Lung (tissue), 12 donors: ENCODE data around the gene ZBTB8A. TPM values are rescaled to one million over a fixed set of nuclear protein-coding genes. Genes with fewer than 3 reads are reported as not detected.

Experiments
- ATAC-seq: fragments of 200-7000 bp; cut with Tn5 transposase; one replicate; pipeline ENCODE4 v1.9.1; 2020; ENCODE audit warnings: moderate number of reproducible peaks; ENCODE audit not compliant: insufficient read depth, low FRiP score
- DNase-seq, 3 donors: peaks; one replicate each; pipeline ENCODE4 v3.0.0-alpha.2; 2013 to 2017
- H3K27ac ChIP-seq, 2 donors: one replicate each; pipeline ENCODE4 v1.5.1; 2013; ENCODE audit warnings: mild to moderate bottlenecking in 2 of 2, moderate library complexity in 2 of 2, control low read depth in 1 of 2, inconsistent platforms in 1 of 2, low read depth in 1 of 2, low read length in 1 of 2
- H3K27me3 ChIP-seq, 3 donors: one replicate each; pipeline ENCODE4 v1.5.1; 2013; ENCODE audit warnings: low read length in 2 of 3; ENCODE audit not compliant: control insufficient read depth in 3 of 3, insufficient read depth in 3 of 3
- H3K36me3 ChIP-seq, 4 donors: one replicate each; pipeline ENCODE4 v1.5.1; 2013; ENCODE audit warnings: low read length in 4 of 4, mild to moderate bottlenecking in 1 of 4, moderate library complexity in 1 of 4; ENCODE audit not compliant: control insufficient read depth in 4 of 4, insufficient read depth in 4 of 4
- H3K4me1 ChIP-seq, 5 donors: one replicate each; pipeline ENCODE4 v1.5.1; 2013; ENCODE audit warnings: low read length in 5 of 5, mild to moderate bottlenecking in 2 of 5, moderate library complexity in 1 of 5; ENCODE audit not compliant: control insufficient read depth in 5 of 5, insufficient read depth in 5 of 5
- H3K4me3 ChIP-seq: one replicate; pipeline ENCODE4 v1.5.1; 2013; ENCODE audit warnings: mild to moderate bottlenecking, control low read depth, moderate library complexity
- H3K9ac ChIP-seq, 2 donors: one replicate each; pipeline ENCODE4 v1.5.1; 2013; ENCODE audit warnings: low read length in 2 of 2, control low read depth in 1 of 2; ENCODE audit not compliant: insufficient read depth in 1 of 2
- H3K9me3 ChIP-seq, 4 donors: one replicate each; pipeline ENCODE4 v1.5.1; 2013; ENCODE audit warnings: low read length in 3 of 4, mild to moderate bottlenecking in 1 of 4, moderate library complexity in 1 of 4; ENCODE audit not compliant: control insufficient read depth in 4 of 4, insufficient read depth in 3 of 4
- CTCF ChIP-seq: IDR thresholded peaks from 2 replicates; pipeline ENCODE4 v1.5.1; 2012; ENCODE audit warnings: mild to moderate bottlenecking; ENCODE audit errors: control extremely low read depth, extremely low read depth
- WGBS, 2 donors: extraction: QIAGEN DNeasy Blood & Tissue Kit; methylation state at CpG; one replicate each; pipeline ENCODE4 v1.1.7; 2013; 5-methylcytosine and 5-hydroxymethylcytosine counted together
- polyA plus RNA-seq, 2 donors: library from polyadenylated mRNA; stranded (reverse); fragments of 200-250 nt; gene quantifications; one replicate each; pipeline ENCODE4 v1.2.1, GENCODE V29; 2013
- total RNA-seq, 2 donors: library from RNA; depleted of rRNA in 1 of 2; stranded (reverse); fragments of >200 nt in 1 of 2; gene quantifications; one replicate each; pipeline ENCODE4 v1.2.1, GENCODE V29; 2014 to 2021
- donor health status: control.
- donor health status: control.
- donor health status: Bipolar disorder and iron deficiency.
- donor health status: healthy.
- donor health status: DM: yes; HTN: yes; CAD: no.

The ZBTB8A gene
- total and polyA plus RNA-seq, 4 donors: 2.7 to 13.9 (median 5.6) TPM

- no peak for TF ChIP-seq CTCF
- WGBS, 2 donors: 66 to 71% methylated on average over 3 of the region's 3 CpGs
- Histone ChIP-seq H3K4me3 (no peak overlapping the region), H3K4me1 (peaks cover 0 to 11% (median 9%) of the 10 kb centered on the region in 5 donors), H3K36me3 (no peaks in the 10 kb centered on the region), H3K9ac (no peak overlapping the region), H3K9me3 (no peaks in the 10 kb centered on the region), H3K27ac (no peak overlapping the region), H3K27me3 (no peaks in the 10 kb centered on the region)
- ATAC-seq: no peak
- no peak for DNase-seq
Measured at GRCh38 chr1:32536764-32537163, 2.5 kb upstream of the ZBTB8A start.

- TF ChIP-seq CTCF: no peak
Measured at GRCh38 chr1:32539584-32540571, 651 bp downstream of the ZBTB8A start.

DNA sequence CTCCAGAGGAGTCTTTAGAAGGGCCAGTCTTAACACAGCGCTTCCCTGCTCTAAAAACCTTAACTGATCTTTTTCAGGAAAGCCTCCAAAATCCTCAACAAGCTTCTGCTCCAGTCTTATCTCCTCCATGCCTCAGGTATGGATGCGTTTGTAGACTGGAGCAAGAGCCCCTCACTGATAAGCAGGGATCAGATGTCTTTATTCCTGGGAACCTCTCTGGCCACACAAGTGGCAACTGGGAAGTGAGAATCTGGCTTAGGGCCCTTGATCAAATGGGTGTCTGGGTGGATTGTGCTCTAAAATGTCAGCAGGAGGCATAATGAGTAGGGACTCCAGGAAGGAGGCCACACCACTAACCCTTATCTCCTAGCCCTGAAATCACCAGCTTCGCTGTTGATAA is 1.4 kb downstream of the ZBTB8A start:
- Histone ChIP-seq H3K27ac (no peak overlapping the region), H3K9me3 (no peaks in the 10 kb centered on the region), H3K9ac (no peak overlapping the region), H3K4me3 (no peak overlapping the region), H3K27me3 (no peaks in the 10 kb centered on the region), H3K4me1 (peaks cover 0 to 11% (median 9%) of the 10 kb centered on the region in 5 donors), H3K36me3 (no peaks in the 10 kb centered on the region)
- ATAC-seq (no peak), DNase-seq (no peak)
- 61 to 73% methylated on average over 3 of the region's 3 CpGs for WGBS, 2 donors
- no peak for TF ChIP-seq CTCF

More at GRCh38 chr1:32539584-32540571, 651 bp downstream of the ZBTB8A start:
- H3K4me3 ChIP-seq: peak overlapping the region; percentile 79
- DNase-seq (peak; percentile 37 to 54 (median 46)), ATAC-seq (peak; percentile 35)
- H3K27ac ChIP-seq: peak overlapping the region; percentile 64 to 83
- WGBS, 2 donors: 3 to 4% methylated on average over 66 to 102 of the region's 102 CpGs
- H3K36me3 ChIP-seq: no peaks in the 10 kb centered on the region
- H3K9me3 ChIP-seq: no peaks in the 10 kb centered on the region
- peak overlapping the region in 1 of 2 donors; percentile 91 for H3K9ac ChIP-seq
- no peaks in the 10 kb centered on the region for H3K27me3 ChIP-seq
- peaks cover 0 to 11% (median 9%) of the 10 kb centered on the region in 5 donors for H3K4me1 ChIP-seq
